IMR-90 (cell line): ENCODE data around the gene EXOC6B. TPM values are rescaled to one million over a fixed set of nuclear protein-coding genes. Genes with fewer than 3 reads are reported as not detected.

Source experiments
- ATAC-seq: fragments of 200-7000 bp; cut with Tn5 transposase; 2 replicates; pipeline ENCODE4 v1.9.1; 2020; ENCODE audit warnings: low read depth, mild to moderate bottlenecking, moderate library complexity
- BruUV-seq: library from RNA; stranded (reverse); fragments of 400-500 nt; replicated peaks from 2 replicates; lab custom pipeline; 2021; lab: Mats Ljungman, UMichigan
- CTCF ChIA-PET: fragments of 300-600 bp; formaldehyde crosslinking; extraction: SDS; loops from one replicate; lab custom pipeline; 2021; ENCODE audit warnings: antibody characterized with exemption; lab: Yijun Ruan, JAX
- POLR2A ChIA-PET: fragments of 300-600 bp; sonication (Branson Sonifier 250); formaldehyde crosslinking; loops from one replicate; lab custom pipeline; 2022; ENCODE audit warnings: antibody characterized with exemption; ENCODE audit not compliant: unreplicated experiment; lab: Charles Lee
- DNase-seq: peaks from one replicate; pipeline ENCODE4 v3.0.0; 2013
- H2AFZ ChIP-seq: replicated peaks from 2 replicates; pipeline ENCODE3; 2013; ENCODE audit warnings: low read length, mild to moderate bottlenecking; ENCODE audit not compliant: poor library complexity
- H2AK5ac ChIP-seq: 2 replicates; pipeline ENCODE4 v1.6.1; 2013; ENCODE audit warnings: low read depth, low read length, inconsistent platforms
- H2AK9ac ChIP-seq: replicated peaks from 2 replicates; pipeline ENCODE3; 2013; ENCODE audit warnings: mild to moderate bottlenecking, low read depth, low read length, moderate library complexity; ENCODE audit not compliant: poor library complexity
- H2BK120ac ChIP-seq: 2 replicates; pipeline ENCODE4 v1.6.1; 2013; ENCODE audit warnings: low read depth, low read length, inconsistent platforms
- H2BK15ac ChIP-seq: 3 replicates; pipeline ENCODE4 v1.6.1; 2013; ENCODE audit warnings: low read depth, low read length, inconsistent platforms
- H2BK20ac ChIP-seq: 2 replicates; pipeline ENCODE4 v1.6.1; 2013; ENCODE audit warnings: low read depth, mild to moderate bottlenecking, inconsistent platforms, low read length, moderate library complexity
- H2BK5ac ChIP-seq: 2 replicates; pipeline ENCODE4 v1.6.1; 2013; ENCODE audit warnings: mild to moderate bottlenecking, low read depth, low read length, inconsistent platforms; ENCODE audit not compliant: poor library complexity, severe bottlenecking
- H3K14ac ChIP-seq: replicated peaks from 2 replicates; pipeline ENCODE4 v1.6.1; 2013; ENCODE audit warnings: low read depth, low read length, inconsistent platforms
- H3K18ac ChIP-seq: 2 replicates; pipeline ENCODE4 v1.6.1; 2013; ENCODE audit warnings: low read depth, low read length, control low read depth
- H3K23ac ChIP-seq: 2 replicates; pipeline ENCODE4 v1.6.1; 2013; ENCODE audit warnings: low read depth, low read length, inconsistent platforms
- H3K27ac ChIP-seq: 2 replicates; pipeline ENCODE4 v1.5.1; 2013; ENCODE audit warnings: mild to moderate bottlenecking, control low read depth, low read length; ENCODE audit not compliant: insufficient read depth
- H3K27me3 ChIP-seq: 2 replicates; pipeline ENCODE4 v1.6.1; 2013; ENCODE audit warnings: low read length; ENCODE audit not compliant: control insufficient read depth, insufficient read depth
- H3K36me3 ChIP-seq: 2 replicates; pipeline ENCODE4 v1.6.1; 2013; ENCODE audit warnings: low read length, mixed read lengths; ENCODE audit not compliant: control insufficient read depth, insufficient read depth
- H3K4ac ChIP-seq: 2 replicates; pipeline ENCODE4 v1.6.1; 2013; ENCODE audit warnings: low read depth, low read length, inconsistent platforms
- H3K4me1 ChIP-seq: 2 replicates; pipeline ENCODE4 v1.6.1; 2013; ENCODE audit warnings: low read length, mixed read lengths; ENCODE audit not compliant: control insufficient read depth, insufficient read depth
- H3K4me2 ChIP-seq: 2 replicates; pipeline ENCODE4 v1.6.1; 2013; ENCODE audit warnings: low read depth, mild to moderate bottlenecking, control low read depth, low read length, moderate library complexity
- H3K4me3 ChIP-seq: 2 replicates; pipeline ENCODE4 v1.5.1; 2013; ENCODE audit warnings: low read depth, mild to moderate bottlenecking, control low read depth, low read length, moderate library complexity; ENCODE audit not compliant: insufficient read depth
- H3K56ac ChIP-seq: 2 replicates; pipeline ENCODE4 v1.6.1; 2013; ENCODE audit warnings: low read length, inconsistent platforms; ENCODE audit not compliant: insufficient read depth; ENCODE audit errors: extremely low read depth
- H3K79me1 ChIP-seq, 2 experiments: 2 replicates each; pipeline ENCODE4 v1.6.1; 2013; ENCODE audit warnings: low read length in 2 of 2, inconsistent platforms in 1 of 2, low read depth in 1 of 2
- H3K9ac ChIP-seq: 2 replicates; pipeline ENCODE4 v1.6.1; 2013; ENCODE audit warnings: low read depth, low read length, control low read depth
- H3K9me1 ChIP-seq: 2 replicates; pipeline ENCODE4 v1.6.1; 2013; ENCODE audit warnings: low read length, inconsistent platforms; ENCODE audit not compliant: insufficient read depth
- H3K9me3 ChIP-seq: 2 replicates; pipeline ENCODE4 v1.6.1; 2013; ENCODE audit warnings: low read length; ENCODE audit not compliant: control insufficient read depth, insufficient read depth
- H4K20me1 ChIP-seq: 2 replicates; pipeline ENCODE4 v1.6.1; 2013; ENCODE audit warnings: low read length, inconsistent platforms; ENCODE audit not compliant: insufficient read depth
- H4K5ac ChIP-seq: 2 replicates; pipeline ENCODE4 v1.6.1; 2013; ENCODE audit warnings: mild to moderate bottlenecking, low read depth, low read length, control low read depth
- H4K8ac ChIP-seq, 2 experiments: 2 replicates each; pipeline ENCODE4 v1.6.1; 2013; ENCODE audit warnings: low read depth in 2 of 2, low read length in 2 of 2, control low read depth in 1 of 2, inconsistent platforms in 1 of 2
- H4K91ac ChIP-seq: 2 replicates; pipeline ENCODE4 v1.6.1; 2013; ENCODE audit warnings: low read depth, low read length, inconsistent platforms; ENCODE audit not compliant: insufficient read depth
- BHLHE40 ChIP-seq: fragments of 150-350 bp; IDR thresholded peaks from 2 replicates; pipeline ENCODE4 v1.6.1; 2016; ENCODE audit warnings: mild to moderate bottlenecking, low read depth, low read length
- CHD1 ChIP-seq: IDR thresholded peaks from 2 replicates; pipeline ENCODE4 v1.6.1; 2012; ENCODE audit warnings: low read depth, low read length, improper control_type of control experiment
- MAFK ChIP-seq: IDR thresholded peaks from 2 replicates; pipeline ENCODE4 v1.6.1; 2012; ENCODE audit warnings: low read depth, low read length, improper control_type of control experiment
- MAZ ChIP-seq: IDR thresholded peaks from 2 replicates; pipeline ENCODE4 v1.6.1; 2012; ENCODE audit warnings: low read depth, mild to moderate bottlenecking, low read length, improper control_type of control experiment, moderate library complexity, borderline replicate concordance
- NFE2L2 ChIP-seq: fragments of 150-350 bp; IDR thresholded peaks from 2 replicates; pipeline ENCODE4 v1.6.1; 2016; ENCODE audit warnings: low read depth, mild to moderate bottlenecking, low read length
- dilution Hi-C: fragments of 300-500 bp; cut with HindIII; formaldehyde crosslinking; loops from one replicate; pipeline ENCODE4 v1.14.3; 2018; ENCODE audit warnings: low sequenced_read_pairs; ENCODE audit not compliant: unreplicated experiment
- in situ Hi-C: fragments of 300-500 bp; cut with MboI; formaldehyde crosslinking; loops from 3 replicates; pipeline ENCODE4 v1.14.3; 2019; ENCODE audit warnings: low sequenced_read_pairs, inconsistent platforms, mixed read lengths
- intact Hi-C: fragments of 100-400 bp; cut with micrococcal nuclease; formaldehyde crosslinking; loops from 2 replicates; pipeline ENCODE4 v1.10.0; 2022
- polyA plus RNA-seq, 3 experiments: library from polyadenylated mRNA; depleted of rRNA; stranded (reverse); fragments of >200 nt; gene quantifications; 2 replicates each; pipeline ENCODE4 v1.2.3, GENCODE V29; 2012; ENCODE audit warnings: low replicate concordance in 1 of 3
- total RNA-seq: library from RNA; depleted of rRNA; stranded (reverse); fragments of >200 nt; gene quantifications from 2 replicates; pipeline ENCODE4 v1.2.3, GENCODE V29; 2012
- TF ChIP-seq, protein P1 (sequence below): fragments of 150-350 bp; IDR thresholded peaks from 2 replicates; pipeline ENCODE4 v1.6.1; 2016; ENCODE audit warnings: low read depth, mild to moderate bottlenecking, low read length, moderate library complexity, borderline replicate concordance

The EXOC6B gene
- total and polyA plus RNA-seq, 2 of the 4 experiments (the other 2 are of a cell fraction), result 10.2 to 29.4 TPM

DNA sequence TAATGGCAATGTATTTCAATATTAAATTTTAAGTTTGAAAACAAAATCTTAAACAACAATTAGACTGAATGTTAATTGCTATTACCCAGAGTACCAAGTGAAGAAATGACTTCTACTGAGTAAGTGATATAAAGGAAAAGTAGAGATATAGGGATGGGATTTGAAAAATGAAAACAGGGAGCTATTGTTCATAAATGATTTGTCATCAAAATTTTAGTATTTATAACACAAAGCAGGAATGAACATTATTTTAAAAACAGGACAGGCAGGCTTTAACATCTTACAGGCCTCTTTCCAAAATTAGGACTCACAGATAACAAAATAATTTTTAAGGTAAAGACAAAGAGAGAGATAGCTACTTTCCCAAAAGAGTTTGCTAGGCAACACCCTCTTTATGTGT is 3.9 kb downstream of the EXOC6B start:
- Histone ChIP-seq H2BK5ac (no peak overlapping the region), H2BK20ac (no peak overlapping the region)
- TF ChIP-seq MAZ (no peak), MAFK (peak; percentile 58), BHLHE40 (no peak), NFE2L2 (no peak), CHD1 (no peak)
- TF ChIP-seq, protein P1, sequence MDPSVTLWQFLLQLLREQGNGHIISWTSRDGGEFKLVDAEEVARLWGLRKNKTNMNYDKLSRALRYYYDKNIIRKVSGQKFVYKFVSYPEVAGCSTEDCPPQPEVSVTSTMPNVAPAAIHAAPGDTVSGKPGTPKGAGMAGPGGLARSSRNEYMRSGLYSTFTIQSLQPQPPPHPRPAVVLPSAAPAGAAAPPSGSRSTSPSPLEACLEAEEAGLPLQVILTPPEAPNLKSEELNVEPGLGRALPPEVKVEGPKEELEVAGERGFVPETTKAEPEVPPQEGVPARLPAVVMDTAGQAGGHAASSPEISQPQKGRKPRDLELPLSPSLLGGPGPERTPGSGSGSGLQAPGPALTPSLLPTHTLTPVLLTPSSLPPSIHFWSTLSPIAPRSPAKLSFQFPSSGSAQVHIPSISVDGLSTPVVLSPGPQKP, result no peak

More for the DNA sequence above, 3.9 kb downstream of the EXOC6B start:
- Histone ChIP-seq H3K9me3 (no peaks in the 10 kb centered on the region), H3K4ac (no peak overlapping the region), H2BK15ac (no peak overlapping the region), H4K20me1 (peaks cover 20% of the 10 kb centered on the region), H3K4me1 (peaks cover 8% of the 10 kb centered on the region), H3K14ac (no peak overlapping the region), H3K56ac (no peak overlapping the region), H4K91ac (no peak overlapping the region), H4K5ac (no peak overlapping the region), H2AK5ac (no peak overlapping the region), H3K4me2 (no peak overlapping the region), H3K4me3 (no peak overlapping the region), H3K27ac (no peak overlapping the region), H2BK120ac (no peak overlapping the region), H2AFZ (no peak overlapping the region), H3K9me1 (peaks cover 13% of the 10 kb centered on the region), H4K8ac (no peak overlapping the region), H2AK9ac (no peak overlapping the region), H3K36me3 (no peaks in the 10 kb centered on the region; the same call in 1 of the 2 replicates), H3K18ac (no peak overlapping the region), H3K27me3 (no peaks in the 10 kb centered on the region), H3K9ac (no peak overlapping the region), H3K23ac (no peak overlapping the region), H3K79me1 (peaks cover 30 to 57% of the 10 kb centered on the region in 2 experiments)
- DNase-seq (no peak), ATAC-seq (no peak)
- POLR2A ChIA-PET, result no interaction called here
- dilution Hi-C loops, result no loop called here
- intact Hi-C loops, result no loop called here
- in situ Hi-C loops, result no loop called here
- CTCF ChIA-PET, result no interaction called here
- BruUV-seq, result no TSS peak
